NK-92 (cell line): Measurements from ENCODE around the gene TTC9.

Source experiments
- DNase-seq: peaks from one replicate; lab custom pipeline; 2025; ENCODE audit not compliant: unreplicated experiment; lab: John Stamatoyannopoulos, UW

TTC9 gene

DNA sequence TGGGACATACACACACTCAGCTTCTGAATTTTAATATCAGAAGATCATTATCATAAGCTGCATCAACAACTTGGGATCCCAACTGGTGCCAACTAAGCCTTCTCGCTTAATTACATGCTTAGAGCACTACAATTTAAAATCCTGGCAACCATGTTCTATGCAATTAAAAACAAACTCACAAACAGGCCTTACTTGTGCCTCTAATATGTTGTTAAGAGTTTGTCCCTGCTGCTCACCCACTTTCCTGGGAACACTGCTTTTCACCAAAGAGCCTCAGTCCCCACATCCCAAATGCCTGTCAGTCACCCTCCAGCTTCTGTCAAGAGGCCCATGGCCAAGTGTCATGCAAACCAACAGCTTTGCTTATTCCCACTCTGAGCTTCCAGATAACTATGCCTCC lies 69.7 kb downstream of the TTC9 start:
- no peak for DNase-seq

DNA sequence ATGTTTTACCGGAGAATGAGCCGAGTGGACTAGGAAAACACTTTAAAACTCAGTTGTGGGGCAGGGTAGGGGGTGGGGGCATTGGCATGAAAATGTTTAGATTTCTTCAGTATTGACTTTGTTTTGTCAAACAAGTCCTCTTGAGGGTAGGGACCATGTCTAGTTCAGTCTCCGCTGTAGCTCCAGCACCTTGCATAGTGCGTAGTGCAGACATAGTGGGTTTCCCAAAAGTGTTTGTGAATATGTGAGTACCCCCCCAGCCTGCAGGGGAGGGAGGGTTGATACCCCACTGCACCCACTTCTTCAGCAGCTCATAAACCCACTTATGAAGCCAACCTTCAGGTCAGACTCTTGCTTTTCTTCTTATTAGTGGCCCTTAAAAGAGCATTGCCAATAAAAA lies 71.4 kb downstream of the TTC9 start:
- no peak for DNase-seq

DNA sequence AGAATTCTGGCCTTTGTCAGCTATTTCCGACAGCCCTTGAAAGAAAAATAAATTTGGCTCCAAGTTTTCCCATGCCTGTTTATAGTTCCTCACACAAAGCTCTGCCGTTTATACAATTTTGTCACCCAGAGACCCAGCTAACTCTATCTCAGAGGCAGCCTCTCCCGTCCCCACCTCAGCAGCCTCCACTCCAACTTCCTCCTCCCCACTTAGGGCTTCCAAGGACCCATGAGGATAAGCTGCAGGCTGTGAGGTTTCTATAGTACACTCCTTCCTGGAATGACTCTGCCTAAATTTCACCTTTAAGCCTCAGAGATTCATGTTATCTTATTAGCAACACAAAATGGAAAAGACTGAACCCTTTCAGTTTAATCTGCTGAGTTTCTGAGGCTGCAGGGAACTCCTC lies 71.8 kb downstream of the TTC9 start:
- DNase-seq, result no peak

DNA sequence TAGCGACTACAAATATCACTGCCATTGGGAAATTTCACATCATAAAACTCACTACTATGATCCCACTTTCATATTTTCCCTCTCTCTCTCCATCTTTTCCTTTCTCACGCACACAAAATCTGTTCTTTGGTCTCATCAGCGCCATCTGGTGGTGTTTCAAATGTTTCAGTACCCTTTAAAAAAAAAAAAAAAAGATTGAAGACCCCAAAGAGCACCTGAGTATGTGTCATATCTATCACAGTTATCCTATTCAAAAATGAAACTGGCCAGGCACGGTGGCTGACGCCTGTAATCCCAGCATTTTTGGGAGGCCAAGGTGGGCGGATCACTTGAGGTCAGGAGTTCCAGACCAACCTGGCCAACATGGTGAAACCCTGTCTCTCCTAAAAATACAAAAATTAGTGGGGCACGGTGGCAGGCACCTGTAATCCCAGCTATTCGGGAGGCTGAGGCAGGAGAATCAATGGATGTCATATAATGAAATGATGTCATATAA lies 72.4 kb downstream of the TTC9 start:
- DNase-seq, result no peak

DNA sequence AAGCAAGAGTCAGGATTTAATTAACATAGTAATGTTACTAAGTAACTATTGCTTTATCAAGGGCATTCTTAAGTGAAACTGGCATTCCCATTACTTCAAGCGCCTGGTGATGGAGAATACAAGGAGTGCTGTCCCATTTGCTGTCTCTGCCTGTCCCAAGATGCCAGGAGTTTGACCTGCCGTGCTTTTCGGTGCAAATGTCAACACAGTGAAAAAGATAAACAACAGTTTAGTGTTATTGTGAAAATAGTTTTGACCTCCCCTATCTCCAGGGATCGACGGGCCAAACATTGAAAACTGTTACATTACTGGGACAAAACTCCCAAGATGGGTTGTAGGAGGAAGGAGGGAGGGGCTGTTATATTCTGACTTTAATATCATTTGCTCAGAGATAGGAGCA lies 74.8 kb downstream of the TTC9 start:
- DNase-seq, result no peak

DNA sequence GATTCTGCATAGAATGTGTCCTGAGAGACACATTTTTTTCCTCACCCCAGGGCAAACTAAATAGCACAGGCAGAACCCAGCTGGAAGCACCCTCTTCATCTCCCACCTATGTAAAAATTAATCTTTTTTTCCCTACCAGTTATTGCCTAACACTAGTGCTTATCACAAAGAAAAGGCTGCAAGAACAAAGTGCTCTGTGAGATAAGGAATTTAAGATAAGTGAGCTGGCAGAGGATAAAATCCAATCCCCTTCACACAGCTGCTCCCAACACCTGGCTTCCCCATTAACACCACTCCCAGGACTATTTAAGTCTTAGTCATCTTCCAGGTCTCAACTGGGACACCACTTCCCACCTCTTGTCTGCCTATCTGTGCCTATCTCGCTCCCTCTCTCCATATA lies 75.2 kb downstream of the TTC9 start:
- DNase-seq, result no peak

DNA sequence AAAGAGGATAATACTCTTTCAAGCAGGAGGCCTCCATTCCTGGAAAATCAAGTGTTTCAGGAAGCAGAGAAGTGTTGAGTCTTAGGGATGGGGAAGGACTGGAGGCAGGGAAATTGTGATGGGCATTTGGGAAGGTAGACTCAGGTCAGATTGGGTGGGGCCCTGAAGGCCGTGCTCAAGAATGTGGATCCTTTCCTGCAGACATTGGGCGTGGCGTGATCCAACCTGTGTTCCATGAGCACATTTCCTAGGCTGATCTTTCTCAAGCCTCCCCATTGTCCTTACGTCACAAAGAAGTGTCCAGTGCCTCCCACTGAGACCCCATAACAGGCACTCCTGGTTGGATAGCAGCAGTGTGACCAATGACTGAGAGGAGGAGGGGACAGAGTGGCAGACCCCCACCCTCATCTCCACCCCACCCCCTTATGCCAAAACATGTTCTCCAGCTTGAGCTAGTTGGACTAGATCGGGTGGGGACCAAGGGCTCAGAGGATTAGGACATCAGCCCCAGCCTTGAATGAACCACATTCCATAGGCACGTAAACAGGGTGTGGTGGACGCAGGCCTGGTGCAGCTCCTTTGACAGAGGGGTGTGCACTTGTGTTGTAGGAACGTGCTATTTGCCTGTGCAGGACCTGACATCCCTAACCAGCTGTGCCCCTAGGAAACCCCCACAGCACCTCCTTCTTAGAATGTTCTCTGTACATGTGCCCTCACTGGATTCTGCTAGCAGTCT lies 76.8 kb downstream of the TTC9 start:
- DNase-seq, result no peak

DNA sequence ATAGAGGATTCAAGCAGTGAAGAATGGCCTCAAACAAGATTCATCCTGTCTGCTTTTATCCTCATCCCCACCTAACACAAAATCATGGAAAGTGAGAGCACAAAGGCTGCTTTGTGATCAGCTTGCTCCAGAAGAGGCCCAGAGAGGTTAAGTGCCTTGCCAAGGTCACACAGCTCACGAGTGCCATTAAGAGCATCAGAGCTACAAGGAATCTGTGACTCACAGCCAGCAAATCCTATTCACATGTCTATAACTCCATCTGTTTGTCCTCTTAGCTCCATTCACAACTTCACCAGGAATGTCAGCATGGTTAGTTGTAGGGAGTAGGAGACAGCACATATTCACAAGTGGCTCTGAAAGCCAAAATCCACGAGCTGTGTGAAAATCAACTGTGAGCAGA lies 79.8 kb downstream of the TTC9 start:
- no peak for DNase-seq

DNA sequence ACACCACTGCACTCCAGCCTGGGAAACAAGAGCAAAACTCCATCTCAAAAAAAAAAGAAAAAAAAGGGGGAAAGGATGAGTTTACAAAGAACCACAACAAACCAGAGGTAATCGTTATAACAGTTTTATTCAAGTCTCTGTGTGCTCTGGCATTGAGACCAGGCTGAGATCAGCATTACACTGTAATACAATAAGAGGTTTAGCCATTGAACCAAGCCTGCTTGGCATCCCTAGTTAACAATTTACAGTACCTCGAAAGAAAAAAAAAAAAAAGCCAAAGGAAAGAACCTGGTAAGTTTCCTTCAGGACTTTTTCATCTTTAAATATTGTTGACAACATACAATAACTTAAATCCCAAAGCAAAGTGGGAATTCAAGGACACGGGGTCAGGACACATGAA lies 80.7 kb downstream of the TTC9 start:
- DNase-seq, result no peak

DNA sequence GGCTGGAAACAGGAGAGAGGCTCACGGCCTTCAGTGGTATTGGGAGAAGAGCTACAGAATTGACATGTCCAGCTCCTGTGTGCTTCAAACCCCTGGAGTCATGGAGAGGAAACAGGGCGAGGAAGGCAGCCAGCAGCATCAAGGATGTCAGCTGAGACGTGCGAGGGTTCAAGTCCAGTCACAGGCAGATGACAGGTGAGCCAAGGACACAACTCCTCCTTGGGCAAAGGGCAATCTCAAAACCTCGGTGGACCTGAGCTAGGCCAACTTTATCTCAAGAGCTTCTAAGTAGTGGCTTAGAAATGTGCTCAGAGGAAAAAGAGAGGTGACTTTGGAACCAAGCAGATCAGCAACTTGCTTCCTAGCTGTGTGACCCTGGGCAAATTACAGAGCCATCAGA lies 81.6 kb downstream of the TTC9 start:
- DNase-seq, result no peak

DNA sequence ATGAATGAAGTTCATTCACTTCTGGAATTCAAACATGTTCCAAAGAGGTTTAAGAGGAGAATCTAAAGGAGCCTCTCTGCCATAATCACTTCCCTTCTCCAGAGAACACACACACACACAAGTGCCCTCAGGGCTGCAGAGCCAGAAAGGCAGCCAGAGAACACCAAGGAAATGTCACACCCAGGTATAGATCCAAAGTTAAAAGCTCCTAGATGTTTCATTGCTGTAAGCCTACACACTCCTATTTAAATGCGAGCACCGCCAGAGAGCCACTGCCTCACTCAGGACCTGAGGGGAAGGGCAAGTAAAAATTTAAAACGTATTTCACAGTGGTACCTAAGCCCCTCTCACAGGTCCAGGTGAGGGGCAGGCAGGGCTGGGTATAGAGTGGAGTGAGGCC lies 82.4 kb downstream of the TTC9 start:
- DNase-seq, result no peak

DNA sequence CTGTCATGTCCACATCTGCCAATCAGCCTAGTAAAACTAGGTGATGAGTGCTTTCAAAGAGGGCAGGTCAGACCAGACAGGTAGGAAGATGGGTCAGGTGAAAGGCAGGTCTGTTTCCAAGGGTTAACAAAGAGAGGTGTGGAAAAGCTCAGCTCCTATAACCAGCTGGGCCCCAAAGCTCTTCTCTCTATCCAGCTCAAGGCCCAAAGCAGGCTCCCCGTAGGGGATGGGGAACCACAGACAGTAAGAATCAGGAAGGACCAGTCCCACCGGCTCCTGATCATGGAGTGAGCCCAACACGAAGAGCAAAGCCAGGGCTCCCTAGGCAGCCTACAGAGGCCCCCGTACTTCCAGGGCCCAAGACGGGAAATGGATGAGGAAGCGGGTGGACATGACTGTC lies 83.2 kb downstream of the TTC9 start:
- DNase-seq, result no peak
